GM12875 (cell line): ENCODE data around the gene MAGEB2.
"Not testable (repeated sequence)": the region's sequence is repeated elsewhere in the genome, so short reads cannot be mapped to it uniquely, and the experiment has no call there.

Experiments
- H3K4me3 ChIP-seq: one replicate; pipeline ENCODE4 v1.5.1; 2011; ENCODE audit warnings: low read depth, low read length, control low read depth
- CTCF ChIP-seq: IDR thresholded peaks from 2 replicates; pipeline ENCODE4 v1.5.1; 2011; ENCODE audit warnings: low read depth, mild to moderate bottlenecking, control low read depth, inconsistent platforms, low read length, moderate library complexity, borderline replicate concordance; ENCODE audit not compliant: insufficient read depth

MAGEB2 gene

DNA sequence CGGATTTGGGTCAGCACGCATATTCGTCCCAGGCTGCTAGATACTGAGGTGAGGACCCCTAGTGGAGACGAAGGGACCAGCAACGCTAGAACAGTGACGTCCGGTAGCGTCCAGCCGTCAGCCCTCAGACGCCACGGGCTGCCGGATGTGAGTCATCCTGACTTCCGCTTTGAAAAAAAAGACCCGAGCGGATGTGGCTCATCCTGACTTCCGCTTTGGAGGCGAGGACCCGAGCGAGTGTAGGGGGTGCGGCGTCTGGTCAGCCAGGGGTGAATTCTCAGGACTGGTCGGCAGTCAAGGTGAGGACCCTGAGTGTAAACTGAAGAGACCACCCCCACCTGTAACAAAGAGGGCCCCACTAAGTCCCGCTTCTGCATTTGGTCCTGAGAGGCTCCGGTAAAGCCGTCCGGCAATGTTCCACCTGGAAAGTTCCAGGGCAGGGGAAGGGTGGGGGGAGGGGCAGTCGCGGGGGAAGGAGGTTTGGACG, at the start of gene MAGEB2:
MAGEB2 (plus strand) TSS at position 207 of the 487 bp plus-strand sequence. CDS start 3,018 bp downstream, outside the sequence.
- no peak within 1 kb of the TSS for H3K4me3 ChIP-seq
- TF ChIP-seq CTCF, result peak; percentile 35; the same call in 1 of the 2 replicates

DNA sequence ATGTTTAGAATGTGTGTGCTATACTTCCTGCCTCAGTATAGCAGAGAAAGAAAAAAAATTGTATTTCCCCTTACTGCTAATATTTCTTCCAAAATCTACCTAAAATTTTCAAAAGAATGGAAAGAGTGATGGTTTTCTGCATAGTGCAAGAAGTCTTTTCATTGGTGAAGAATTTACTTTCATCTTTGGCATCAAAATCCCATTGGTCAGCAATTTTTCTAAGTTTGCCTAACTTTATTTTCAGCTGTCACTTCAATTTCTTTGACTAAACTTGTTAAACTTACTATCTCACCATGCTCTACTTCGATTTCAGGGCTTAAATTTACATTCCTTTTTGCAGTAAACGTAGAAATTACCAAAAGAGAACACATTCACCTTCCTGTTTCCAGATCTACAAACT, 44.5 kb upstream of the MAGEB2 start:
- H3K4me3 ChIP-seq, result no peak overlapping the region
- no peak for TF ChIP-seq CTCF

GRCh38 chrX:30181353-30181752, 34.0 kb upstream of the MAGEB2 start:
- TF ChIP-seq CTCF, result no peak
- H3K4me3 ChIP-seq, result no peak overlapping the region

GRCh38 chrX:30183554-30183953, 31.8 kb upstream of the MAGEB2 start:
- TF ChIP-seq CTCF, result no peak
- no peak overlapping the region for H3K4me3 ChIP-seq

- no peak for TF ChIP-seq CTCF
- no peak overlapping the region for H3K4me3 ChIP-seq
Measured at GRCh38 chrX:30190426-30190825, 24.9 kb upstream of the MAGEB2 start.

DNA sequence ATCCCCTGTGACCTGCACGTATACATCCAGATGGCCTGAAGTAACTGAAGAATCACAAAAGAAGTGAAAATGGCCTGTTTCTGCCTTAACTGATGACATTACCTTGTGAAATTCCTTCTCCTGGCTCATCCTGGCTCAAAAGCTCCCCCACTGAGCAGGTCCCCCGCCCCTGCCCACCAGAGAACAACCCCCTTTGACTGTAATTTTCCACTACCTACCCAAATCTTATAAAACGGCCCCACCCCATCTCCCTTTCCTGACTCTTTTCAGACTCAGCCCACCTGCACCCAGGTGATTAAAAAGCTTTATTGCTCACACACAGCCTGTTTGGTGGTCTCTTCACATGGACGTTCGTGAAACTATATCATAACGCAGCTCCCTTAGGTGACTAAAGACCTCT, 21.5 kb upstream of the MAGEB2 start:
- not testable (repeated sequence) for H3K4me3 ChIP-seq

DNA sequence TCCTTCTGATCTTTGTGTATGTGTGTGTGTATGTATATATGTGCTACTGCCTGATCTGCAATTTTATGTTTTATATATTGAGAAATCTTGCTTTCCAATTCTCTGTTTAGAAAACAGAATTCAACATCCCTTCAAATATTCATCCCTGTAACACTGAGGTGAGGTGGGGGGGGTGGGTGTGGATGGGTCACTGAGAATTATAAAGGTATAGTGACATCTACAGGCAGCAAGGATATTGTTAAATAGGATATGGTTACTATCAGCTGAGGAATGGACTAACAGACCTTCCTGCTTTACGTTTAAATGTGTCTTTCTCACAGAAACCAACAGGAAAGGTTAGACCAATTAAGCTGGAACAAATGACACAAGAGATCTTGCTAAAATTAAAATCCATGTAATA, 19.0 kb upstream of the MAGEB2 start:
- TF ChIP-seq CTCF, result 0 out of 2 replicates have a peak, but pooled peaks have one; percentile 4
- H3K4me3 ChIP-seq, result no peak overlapping the region

DNA sequence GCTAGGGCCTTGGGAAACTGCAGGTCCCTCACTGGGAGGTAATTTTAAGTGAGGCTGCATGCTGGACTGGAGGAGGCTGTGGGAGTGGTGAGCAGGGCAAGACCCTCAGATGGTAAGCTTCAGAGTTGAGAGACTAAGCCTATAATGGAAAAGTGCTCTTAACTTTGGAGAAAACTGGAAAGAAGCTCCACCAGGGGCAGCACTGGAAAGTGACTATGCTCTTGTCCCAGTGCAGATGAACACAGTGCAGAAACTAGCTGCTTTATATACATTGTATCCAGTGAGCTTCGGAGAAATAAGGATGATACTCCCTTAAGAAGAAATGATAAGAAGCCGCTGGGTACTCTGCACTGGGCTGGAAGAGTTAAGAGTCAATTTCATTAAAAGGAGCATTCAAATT, 3.2 kb upstream of the MAGEB2 start:
- no peak overlapping the region for H3K4me3 ChIP-seq
- no peak for TF ChIP-seq CTCF
